Uterus (tissue), 4 donors: ENCODE results near the gene COL5A1. TPM values are rescaled to one million over a fixed set of nuclear protein-coding genes. Genes with fewer than 3 reads are reported as not detected.

ENCODE experiments used
- DNase-seq, 2 donors: peaks; one replicate each; pipeline ENCODE4 v3.0.0-alpha.2; 2019 to 2020
- H3K27ac ChIP-seq, 2 donors: fragments of 200-600 bp; sonication (generic); 1 replicate in 1 of 2; 2 replicates in 1 of 2; pipeline ENCODE4 v1.5.1; 2016 to 2018
- H3K27me3 ChIP-seq, 2 donors: fragments of 200-600 bp; sonication (generic); one replicate each; pipeline ENCODE4 v1.5.1; 2018 to 2019; ENCODE audit warnings: control low read depth in 1 of 2
- H3K36me3 ChIP-seq, 2 donors: fragments of 200-600 bp; sonication (generic); one replicate each; pipeline ENCODE4 v1.5.1; 2019; ENCODE audit warnings: control low read depth in 1 of 2
- H3K4me1 ChIP-seq, 2 donors: fragments of 200-600 bp; sonication (generic); one replicate each; pipeline ENCODE4 v1.5.1; 2018 to 2019; ENCODE audit warnings: control low read depth in 1 of 2
- H3K4me3 ChIP-seq, 2 donors: fragments of 200-600 bp; sonication (generic); 1 replicate in 1 of 2; 2 replicates in 1 of 2; pipeline ENCODE4 v1.5.1; 2018 to 2019; ENCODE audit warnings: mild to moderate bottlenecking in 1 of 2
- H3K9me3 ChIP-seq, 2 donors: fragments of 200-600 bp; sonication (generic); one replicate each; pipeline ENCODE4 v1.5.1; 2019; ENCODE audit warnings: control low read depth in 1 of 2
- POLR2A ChIP-seq, 2 donors: fragments of 450-650 bp; IDR thresholded peaks; one replicate each; pipeline ENCODE4 v1.6.1; 2016; ENCODE audit warnings: antibody characterized with exemption in 2 of 2, mild to moderate bottlenecking in 1 of 2, moderate library complexity in 1 of 2
- intact Hi-C: fragments of 100-400 bp; cut with DNase I; formaldehyde crosslinking; loops from one replicate; pipeline ENCODE4 v1.15.1; 2023; ENCODE audit warnings: low total_unique reads
- total RNA-seq, 4 donors: library from RNA; depleted of rRNA in 3 of 4; stranded (reverse); fragments of >200 nt in 3 of 4; gene quantifications; one replicate each; pipeline versions ENCODE4 v1.1.0 to v1.2.4, GENCODE V29; 2014 to 2023
- TF ChIP-seq, protein P1 (sequence below), 4 experiments: fragments of 200-600 bp in 2 of 4; fragments of 450-650 bp in 2 of 4; sonication (generic) in 2 of 4; IDR thresholded peaks; one replicate each; pipeline ENCODE4 v1.5.1; 2016 to 2019; ENCODE audit warnings: antibody characterized with exemption in 4 of 4, mild to moderate bottlenecking in 2 of 4, moderate library complexity in 1 of 4
- donor health status: DM: yes; HTN: yes; CAD: no.

Gene COL5A1
- total RNA-seq, 4 donors from 2014 or later, result 21.2 to 604 (median 129) TPM

DNA sequence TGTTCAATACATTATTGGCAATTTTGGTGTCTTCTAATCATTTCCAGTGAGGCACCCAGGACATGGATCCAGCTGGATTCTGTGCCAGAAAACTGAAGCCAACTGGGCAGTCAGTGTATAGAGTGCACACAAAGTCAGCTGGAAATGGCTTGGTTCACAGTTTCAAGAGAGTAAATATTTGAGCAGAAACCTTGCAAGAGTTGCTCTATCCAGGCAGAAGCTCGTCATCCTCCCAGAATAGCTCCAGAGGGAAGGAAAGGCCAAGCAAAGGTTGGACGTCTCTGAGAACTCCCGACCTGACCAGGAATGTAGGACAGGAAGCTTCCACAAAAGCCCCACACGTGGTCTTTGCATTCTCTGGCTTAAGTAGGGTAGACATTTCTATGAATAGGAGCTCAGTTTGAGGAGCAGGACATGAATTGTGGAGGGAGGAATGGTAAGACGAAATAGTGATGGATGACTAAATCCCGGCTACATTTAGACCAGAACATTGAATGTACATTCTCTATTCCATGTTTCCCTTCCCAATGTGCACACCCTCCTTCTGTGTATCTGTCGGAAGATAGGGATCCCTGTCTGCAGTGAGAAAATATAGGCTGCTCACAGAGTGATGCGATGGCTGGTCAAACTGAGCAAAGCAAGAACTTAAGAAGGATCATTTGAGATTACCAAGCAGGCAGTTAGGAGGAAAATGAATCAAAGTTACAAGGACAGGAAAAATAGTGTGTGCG, 166.3 kb downstream of the COL5A1 start:
- no peaks in the 10 kb centered on the region for H3K9me3 ChIP-seq
- H3K4me1 ChIP-seq, result no peaks in the 10 kb centered on the region
- H3K36me3 ChIP-seq, result no peaks in the 10 kb centered on the region
- no peak overlapping the region for H3K4me3 ChIP-seq
- no peak for DNase-seq
- no peaks in the 10 kb centered on the region for H3K27me3 ChIP-seq
- TF ChIP-seq, protein P1, sequence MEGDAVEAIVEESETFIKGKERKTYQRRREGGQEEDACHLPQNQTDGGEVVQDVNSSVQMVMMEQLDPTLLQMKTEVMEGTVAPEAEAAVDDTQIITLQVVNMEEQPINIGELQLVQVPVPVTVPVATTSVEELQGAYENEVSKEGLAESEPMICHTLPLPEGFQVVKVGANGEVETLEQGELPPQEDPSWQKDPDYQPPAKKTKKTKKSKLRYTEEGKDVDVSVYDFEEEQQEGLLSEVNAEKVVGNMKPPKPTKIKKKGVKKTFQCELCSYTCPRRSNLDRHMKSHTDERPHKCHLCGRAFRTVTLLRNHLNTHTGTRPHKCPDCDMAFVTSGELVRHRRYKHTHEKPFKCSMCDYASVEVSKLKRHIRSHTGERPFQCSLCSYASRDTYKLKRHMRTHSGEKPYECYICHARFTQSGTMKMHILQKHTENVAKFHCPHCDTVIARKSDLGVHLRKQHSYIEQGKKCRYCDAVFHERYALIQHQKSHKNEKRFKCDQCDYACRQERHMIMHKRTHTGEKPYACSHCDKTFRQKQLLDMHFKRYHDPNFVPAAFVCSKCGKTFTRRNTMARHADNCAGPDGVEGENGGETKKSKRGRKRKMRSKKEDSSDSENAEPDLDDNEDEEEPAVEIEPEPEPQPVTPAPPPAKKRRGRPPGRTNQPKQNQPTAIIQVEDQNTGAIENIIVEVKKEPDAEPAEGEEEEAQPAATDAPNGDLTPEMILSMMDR (IDR thresholded peaks at IDR 0.05), result no peak
- TF ChIP-seq POLR2A (IDR thresholded peaks at IDR 0.05), result no peak
- peak overlapping the region in 1 of 2 donors; percentile 2 for H3K27ac ChIP-seq
- intact Hi-C loops, result no loop called here

GRCh38 chr9:134808447-134808792, 166.8 kb downstream of the COL5A1 start:
- intact Hi-C loops, result no loop called here

GRCh38 chr9:134809292-134809691, 167.7 kb downstream of the COL5A1 start:
- intact Hi-C loops, result no loop called here
- H3K27ac ChIP-seq, result peak overlapping the region in 1 of 2 donors; percentile 10

More at GRCh38 chr9:134808447-134808792, 166.8 kb downstream of the COL5A1 start:
- no peaks in the 10 kb centered on the region for H3K36me3 ChIP-seq
- TF ChIP-seq, protein P1 (IDR thresholded peaks at IDR 0.05), result no peak
- TF ChIP-seq POLR2A (IDR thresholded peaks at IDR 0.05), result no peak
- no peaks in the 10 kb centered on the region for H3K9me3 ChIP-seq
- no peaks in the 10 kb centered on the region for H3K4me1 ChIP-seq
- no peaks in the 10 kb centered on the region for H3K27me3 ChIP-seq
- no peak overlapping the region for H3K27ac ChIP-seq
- no peak for DNase-seq
- H3K4me3 ChIP-seq, result no peak overlapping the region

GRCh38 chr9:134809826-134810225, 168.2 kb downstream of the COL5A1 start:
- DNase-seq, result no peak
- H3K4me1 ChIP-seq, result no peaks in the 10 kb centered on the region

More at GRCh38 chr9:134809292-134809691, 167.7 kb downstream of the COL5A1 start:
- Histone ChIP-seq H3K27me3 (no peaks in the 10 kb centered on the region), H3K4me1 (no peaks in the 10 kb centered on the region), H3K4me3 (no peak overlapping the region), H3K9me3 (no peaks in the 10 kb centered on the region), H3K36me3 (no peaks in the 10 kb centered on the region)
- no peak for DNase-seq
- TF ChIP-seq, protein P1 (IDR thresholded peaks at IDR 0.05), result no peak
- TF ChIP-seq POLR2A (IDR thresholded peaks at IDR 0.05), result no peak

DNA sequence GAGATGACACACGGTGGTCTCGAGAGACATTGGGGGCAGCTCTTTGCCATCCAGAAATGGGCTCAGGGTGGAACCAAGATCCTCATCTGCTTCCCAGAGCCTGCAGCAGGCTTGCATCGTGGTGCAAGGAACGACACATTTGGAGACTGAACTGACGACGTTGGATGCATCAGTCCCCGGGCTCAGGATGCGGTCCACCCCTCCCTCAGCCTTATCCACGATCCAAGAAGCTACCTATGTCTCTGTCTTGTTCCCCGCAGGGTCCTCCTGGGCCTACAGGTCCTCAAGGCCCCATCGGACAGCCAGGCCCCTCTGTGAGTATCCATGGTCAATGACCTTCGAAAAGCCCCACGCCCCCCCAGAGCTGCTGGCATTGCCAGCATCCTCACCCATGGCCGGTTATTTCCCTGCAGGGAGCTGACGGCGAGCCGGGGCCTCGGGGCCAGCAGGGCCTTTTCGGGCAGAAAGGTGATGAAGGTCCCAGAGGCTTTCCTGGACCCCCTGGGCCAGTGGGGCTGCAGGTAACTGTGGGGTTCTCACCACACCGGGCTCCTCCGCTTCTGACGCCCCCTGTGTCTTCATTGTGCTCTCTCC, 169.6 kb downstream of the COL5A1 start:
- Histone ChIP-seq H3K36me3 (no peaks in the 10 kb centered on the region), H3K4me1 (no peaks in the 10 kb centered on the region), H3K27me3 (no peaks in the 10 kb centered on the region), H3K4me3 (no peak overlapping the region), H3K9me3 (no peaks in the 10 kb centered on the region), H3K27ac (peak overlapping the region in 1 of 2 donors; percentile 49)
- intact Hi-C loops, result no loop called here
- TF ChIP-seq POLR2A (IDR thresholded peaks at IDR 0.05), result no peak
- TF ChIP-seq, protein P1 (IDR thresholded peaks at IDR 0.05), result no peak
- no peak for DNase-seq

More at GRCh38 chr9:134809826-134810225, 168.2 kb downstream of the COL5A1 start:
- peak overlapping the region in 1 of 2 donors; percentile 10 for H3K27ac ChIP-seq
- no peak for TF ChIP-seq POLR2A (IDR thresholded peaks at IDR 0.05)
- TF ChIP-seq, protein P1 (IDR thresholded peaks at IDR 0.05), result no peak
- intact Hi-C loops, result no loop called here
- no peaks in the 10 kb centered on the region for H3K9me3 ChIP-seq
- no peaks in the 10 kb centered on the region for H3K27me3 ChIP-seq
- no peak overlapping the region for H3K4me3 ChIP-seq
- no peaks in the 10 kb centered on the region for H3K36me3 ChIP-seq
